Occipital lobe (tissue), 2 donors: ENCODE data around the gene DACH1. TPM values are rescaled to one million over a fixed set of nuclear protein-coding genes. Genes with fewer than 3 reads are reported as not detected.

ENCODE experiments used
- DNase-seq: peaks from one replicate; lab custom pipeline; 2025; lab: John Stamatoyannopoulos, UW
- total RNA-seq: library from RNA; depleted of rRNA; stranded (reverse); fragments of >200 nt; gene quantifications from one replicate; pipeline ENCODE4 v1.2.3, GENCODE V29; 2014

The DACH1 gene
- total RNA-seq, 1 donor from 2014 or later: 3.6 TPM

- no peak for DNase-seq
Observed at GRCh38 chr13:71626421-71627117, 240.4 kb downstream of the DACH1 start.

- no peak for DNase-seq
Observed at GRCh38 chr13:71625694-71626093, 241.3 kb downstream of the DACH1 start.

GRCh38 chr13:71624653-71625600 is 242.1 kb downstream of the DACH1 start:
- DNase-seq: no peak

- DNase-seq: no peak
Observed at GRCh38 chr13:71621174-71622124, 245.6 kb downstream of the DACH1 start.

- no peak for DNase-seq
Observed at GRCh38 chr13:71619096-71619495, 247.9 kb downstream of the DACH1 start.

GRCh38 chr13:71618159-71618558 is 248.8 kb downstream of the DACH1 start:
- DNase-seq: no peak

DNA sequence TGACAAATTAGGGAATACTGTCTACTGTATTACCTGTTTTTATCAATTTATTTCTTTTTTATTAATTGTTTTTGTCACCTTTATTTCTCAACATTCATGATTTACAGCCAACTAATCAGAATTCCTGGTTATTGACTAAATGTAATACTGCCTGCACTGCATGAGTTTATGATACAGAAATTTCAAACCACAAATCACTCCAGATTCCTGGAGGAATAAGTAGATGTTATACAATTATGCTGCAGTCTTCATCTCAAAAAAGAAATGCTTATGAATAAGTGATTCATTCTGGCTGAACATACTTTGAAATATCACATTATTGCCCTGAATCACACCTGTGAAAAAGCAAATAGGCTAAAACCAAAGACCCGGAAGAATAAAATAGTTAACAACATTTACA is 249.7 kb downstream of the DACH1 start:
- DNase-seq: no peak

DNA sequence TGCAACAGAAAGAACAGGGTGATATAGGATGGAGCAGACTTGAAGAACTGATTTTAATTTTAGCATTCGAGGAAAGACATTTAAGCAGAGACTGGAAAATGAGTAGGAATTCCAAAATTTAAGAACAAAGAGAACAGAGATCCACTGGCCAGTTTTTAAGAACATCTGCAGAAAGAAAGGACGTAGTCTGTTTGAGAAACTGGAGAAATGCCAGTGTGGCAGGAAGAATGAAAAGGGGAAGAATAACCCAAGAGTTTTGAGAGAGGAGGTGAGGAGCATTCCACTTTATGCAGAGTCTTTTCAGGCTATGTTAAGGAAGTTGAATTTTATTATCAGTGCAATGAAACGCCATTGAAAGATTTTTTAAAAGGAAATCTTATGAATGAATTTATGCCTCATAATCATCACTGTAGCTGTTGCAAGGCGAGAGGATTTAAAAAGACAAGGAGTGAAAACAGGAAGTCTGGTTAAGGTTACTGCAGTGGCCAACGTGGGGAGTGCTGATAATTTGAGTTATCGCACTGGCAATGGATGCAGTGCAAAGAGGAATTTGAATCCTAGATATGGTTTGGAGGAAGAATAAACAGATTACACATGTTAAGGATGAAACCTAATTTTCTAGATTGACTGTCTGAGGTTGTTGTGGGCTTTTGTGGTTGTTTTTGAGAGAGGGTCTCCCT is 253.8 kb downstream of the DACH1 start:
- no peak for DNase-seq

DNA sequence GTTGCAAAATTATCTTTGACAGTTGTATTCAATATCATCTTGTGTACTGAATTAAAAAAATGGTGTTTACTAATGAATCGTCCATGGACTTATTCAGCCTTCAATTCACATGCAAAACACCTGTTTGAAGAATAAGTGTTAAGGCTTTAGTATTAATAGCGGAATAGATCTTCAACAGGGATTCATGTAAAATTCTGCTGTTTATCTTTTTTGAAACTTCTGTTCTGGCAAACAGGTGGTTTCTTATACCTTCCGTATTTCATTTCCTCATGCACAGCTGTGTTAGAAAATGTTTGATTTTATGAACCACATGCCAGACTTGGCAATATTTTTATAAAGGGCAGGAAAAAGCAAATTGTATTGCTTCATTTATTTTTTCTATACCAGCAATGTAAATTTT is 255.7 kb downstream of the DACH1 start:
- DNase-seq: no peak

DNA sequence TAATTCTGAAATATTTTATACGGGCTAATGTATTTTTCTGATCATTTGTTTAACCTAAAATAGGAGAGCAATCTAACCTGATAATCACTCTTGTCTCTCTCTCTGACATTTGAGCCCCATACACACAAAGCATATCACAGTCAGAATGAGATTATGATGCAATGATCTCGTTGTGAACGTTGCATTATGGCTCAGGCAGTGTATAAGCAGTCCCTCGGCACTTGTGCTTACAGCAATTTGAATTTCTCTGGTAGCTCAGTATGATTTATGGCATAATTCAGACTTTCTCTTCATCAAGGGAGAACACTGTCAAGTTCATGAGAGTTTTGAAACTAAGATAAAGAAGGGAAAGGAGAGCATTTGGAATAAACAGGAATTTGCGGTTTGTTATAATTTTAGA is 256.1 kb downstream of the DACH1 start:
- DNase-seq: no peak

- no peak for DNase-seq
Observed at GRCh38 chr13:71609271-71609670, 257.7 kb downstream of the DACH1 start.

GRCh38 chr13:71607575-71607974 is 259.4 kb downstream of the DACH1 start:
- no peak for DNase-seq

- no peak for DNase-seq
Observed at GRCh38 chr13:71606818-71607217, 260.2 kb downstream of the DACH1 start.

DNA sequence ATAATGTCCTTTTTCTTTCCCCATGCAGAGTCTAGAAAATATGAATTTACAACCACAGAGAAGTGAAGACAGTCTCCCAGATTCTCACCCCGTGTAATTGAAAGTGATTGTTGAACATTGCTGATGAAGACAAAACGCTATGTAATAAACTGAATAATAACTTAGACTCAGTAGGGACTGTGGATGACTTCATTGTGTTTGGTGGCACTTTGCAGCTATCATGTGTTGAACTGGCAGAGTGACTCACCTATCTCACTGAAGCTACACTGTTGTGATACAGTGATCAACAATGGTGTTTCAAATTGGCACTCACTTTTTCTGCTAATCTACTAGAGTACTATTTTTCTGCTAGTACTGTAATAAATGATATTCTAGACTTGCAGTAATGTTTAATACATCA is 261.3 kb downstream of the DACH1 start:
- DNase-seq: no peak

- DNase-seq: no peak
Observed at GRCh38 chr13:71603255-71603654, 263.7 kb downstream of the DACH1 start.

- DNase-seq: no peak
Observed at GRCh38 chr13:71602344-71602743, 264.7 kb downstream of the DACH1 start.

DNA sequence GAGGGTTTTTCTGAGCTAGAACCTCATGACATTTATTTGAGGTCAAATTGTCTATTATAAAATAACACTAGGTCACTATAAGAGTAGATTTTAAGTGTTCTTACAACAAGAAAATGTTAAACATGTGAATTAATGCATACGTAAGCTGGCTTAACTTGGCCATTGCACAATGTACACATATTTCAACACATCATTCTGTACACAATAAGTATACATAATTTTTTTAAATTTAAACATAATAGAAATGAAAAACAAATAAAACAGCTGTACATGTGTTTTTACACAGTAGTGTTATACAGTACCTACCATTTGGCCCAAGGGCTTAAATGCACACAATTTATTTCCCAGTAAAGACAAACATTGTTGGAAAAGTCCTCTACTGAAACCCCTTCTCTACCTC is 269.9 kb downstream of the DACH1 start:
- DNase-seq: no peak

DNA sequence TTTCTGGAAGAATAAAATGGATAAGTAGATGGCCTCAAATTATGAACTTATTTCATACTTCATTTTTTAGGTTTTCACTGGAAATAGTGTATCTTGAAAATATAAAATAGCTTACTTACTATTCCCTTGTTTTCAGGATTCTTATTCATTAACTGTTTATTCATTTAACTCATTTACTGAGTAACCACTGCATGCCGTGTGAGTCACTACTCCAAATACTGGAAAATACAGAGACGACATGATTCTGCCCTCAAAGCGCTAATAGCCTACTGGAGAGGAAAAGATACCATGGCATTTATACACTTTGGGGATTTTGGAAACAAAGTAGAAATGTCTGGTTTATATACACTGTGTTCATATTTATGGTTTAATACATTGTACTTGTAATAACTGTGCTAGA is 270.9 kb downstream of the DACH1 start:
- DNase-seq: no peak

DNA sequence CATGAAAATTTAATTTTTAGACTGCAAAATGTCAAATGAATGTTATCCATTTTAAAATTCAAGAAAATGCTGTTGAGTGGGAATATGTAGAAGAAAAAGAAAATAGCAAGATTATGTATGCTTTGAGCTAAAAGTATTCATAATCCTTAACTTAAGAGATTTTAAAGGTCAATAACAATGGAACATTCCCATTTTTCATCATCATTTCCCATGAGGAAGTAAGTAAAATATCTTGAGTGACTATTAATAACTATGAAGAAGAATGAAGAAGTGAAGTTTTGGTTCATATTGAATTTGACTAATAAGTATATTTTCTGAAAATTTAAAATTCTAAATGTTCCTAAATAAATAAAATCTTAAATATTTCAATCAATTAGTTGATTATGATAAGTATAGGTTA is 273.4 kb downstream of the DACH1 start:
- no peak for DNase-seq

DNA sequence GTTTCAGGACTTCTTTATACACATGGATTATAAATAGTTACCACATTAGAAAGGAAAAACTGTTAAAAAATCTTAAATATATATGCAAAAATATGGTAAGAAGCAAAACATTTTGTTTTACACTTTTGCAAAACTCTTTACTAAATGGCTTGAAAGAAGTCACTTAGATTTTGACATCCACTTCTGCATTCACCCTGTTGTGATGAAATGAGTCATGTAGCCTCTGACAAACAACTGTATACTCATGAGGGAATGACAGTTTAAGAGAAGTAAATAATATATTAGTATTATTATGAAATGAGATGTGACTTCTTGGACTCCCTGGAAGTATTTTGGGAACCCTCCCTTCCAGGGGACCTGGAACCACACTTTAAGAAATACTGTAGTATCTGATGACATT is 275.6 kb downstream of the DACH1 start:
- no peak for DNase-seq

DNA sequence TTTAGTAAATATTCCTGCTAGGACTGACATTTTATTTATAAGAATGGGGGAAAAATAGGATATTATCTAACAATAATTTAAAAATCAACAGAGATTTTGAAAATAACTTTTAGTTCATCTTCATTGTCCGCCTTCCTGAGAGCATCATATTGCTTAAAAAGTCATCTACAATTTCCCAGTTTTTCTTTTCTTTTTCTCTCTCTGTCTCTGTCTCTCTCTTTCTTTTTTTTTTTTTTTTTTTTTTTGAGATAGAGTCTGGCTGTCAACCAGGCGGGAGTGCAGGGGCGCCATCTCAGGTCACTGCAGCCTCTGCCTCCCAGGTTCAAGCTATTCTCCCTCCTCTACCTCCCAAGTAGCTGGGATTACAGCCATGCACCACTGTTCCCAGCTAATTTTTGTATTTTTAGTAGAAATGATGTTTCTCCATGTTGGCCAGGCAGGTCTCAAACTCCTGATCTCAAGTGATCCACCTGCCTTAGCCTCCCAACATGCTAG is 276.3 kb downstream of the DACH1 start:
- DNase-seq: no peak
